K562 (cell line): ENCODE measurements around the gene FOXN3. TPM values are rescaled to one million over a fixed set of nuclear protein-coding genes. Genes with fewer than 3 reads are reported as not detected.

Experiments used
- ZBTB40 ChIP-seq, 2 experiments: fragments of 450-650 bp in 1 of 2; sonication (generic) in 1 of 2; formaldehyde crosslinking in 1 of 2; IDR thresholded peaks; 2 replicates each; pipeline versions ENCODE4 v1.7.1 to v1.9.0; 2016 to 2022; ENCODE audit warnings: inconsistent platforms in 1 of 2, mild to moderate bottlenecking in 1 of 2, missing genetic modification reagents in 1 of 2
- ZBTB7A ChIP-seq: IDR thresholded peaks from 2 replicates; pipeline ENCODE4 v1.6.1; 2011; ENCODE audit warnings: low read depth, mild to moderate bottlenecking, low read length, moderate library complexity, borderline replicate concordance; ENCODE audit not compliant: control insufficient read depth
- polyA plus RNA-seq, 8 experiments: library from polyadenylated mRNA; depleted of rRNA in 4 of 8; stranded (reverse) in 5 of 8; unstranded in 3 of 8; fragments of >200 nt; fragmentation: Nextera tagmentation in 2 of 8; fragmentation: Illumina TruSeq in 1 of 8; extraction: Ambion mirVana in 2 of 8; extraction: Trizol in 1 of 8; gene quantifications; 2 replicates each; pipeline versions ENCODE4 v1.2.1 to v1.2.3, GENCODE V29; 2011 to 2014; ENCODE audit warnings: inconsistent platforms in 1 of 8, missing spikeins in 1 of 8
- total RNA-seq, 7 experiments: library from RNA; depleted of rRNA in 6 of 7; stranded (reverse); fragments of >200 nt in 6 of 7; fragmentation: Illumina TruSeq in 2 of 7; extraction: Trizol in 2 of 7; gene quantifications; 2 replicates each; pipeline versions ENCODE4 v1.2.1 to v1.2.3, GENCODE V29; 2011 to 2021; ENCODE audit warnings: low replicate concordance in 1 of 7

FOXN3 gene
- total and polyA plus RNA-seq, 9 of the 15 experiments (the other 6 are each of a cell fraction or from before 2014, with no cell fraction given), result 0.07 to 1.3 (median 0.40) TPM

GRCh38 chr14:89243286-89243685, 173.7 kb downstream of the FOXN3 start (continued):
- TF ChIP-seq ZBTB40 (IDR thresholded peaks at IDR 0.05) (no peak), ZBTB40 (CRISPR knock-in tag; IDR thresholded peaks at IDR 0.05) (no peak), ZBTB7A (no peak)
- TF ChIP-seq, all 486 proteins: peak for 0
